Mesothelial cell of epicardium (in vitro differentiated cells): ENCODE results near the gene NR6A1. TPM values are rescaled to one million over a fixed set of nuclear protein-coding genes. Genes with fewer than 3 reads are reported as not detected.
"Not testable (repeated sequence)": the region's sequence is repeated elsewhere in the genome, so short reads cannot be mapped to it uniquely, and the experiment has no call there.

Experiments
- DNase-seq, 2 experiments: peaks; one replicate each; pipeline ENCODE4 v3.0.0; 2021; ENCODE audit warnings: low spot score in 2 of 2; ENCODE audit not compliant: unreplicated experiment in 2 of 2
- H3K27ac Mint-ChIP-seq: 2 replicates; pipeline ENCODE4 v1.8.0; 2021; ENCODE audit warnings: mixed read lengths
- H3K27me3 Mint-ChIP-seq: 2 replicates; pipeline ENCODE4 v1.8.0; 2021; ENCODE audit warnings: low read depth, mixed read lengths
- H3K36me3 Mint-ChIP-seq: 2 replicates; pipeline ENCODE4 v1.8.0; 2021; ENCODE audit warnings: mixed read lengths
- H3K4me1 Mint-ChIP-seq: 2 replicates; pipeline ENCODE4 v1.8.0; 2021; ENCODE audit warnings: mixed read lengths
- H3K4me3 Mint-ChIP-seq: 2 replicates; pipeline ENCODE4 v1.8.0; 2021; ENCODE audit warnings: mild to moderate bottlenecking, moderate library complexity, mixed read lengths
- H3K9me3 Mint-ChIP-seq: 2 replicates; pipeline ENCODE4 v1.8.0; 2021; ENCODE audit warnings: mixed read lengths
- CTCF ChIP-seq: fragments of 200-600 bp; sonication (generic); IDR thresholded peaks from one replicate; pipeline ENCODE4 v1.5.0; 2021; ENCODE audit warnings: antibody characterized with exemption; ENCODE audit not compliant: unreplicated experiment
- total RNA-seq: library from RNA; stranded (reverse); gene quantifications from 3 replicates; pipeline ENCODE4 v1.2.1, GENCODE V29; 2021

Gene NR6A1
- total RNA-seq, 1 donor from 2014 or later, result 5.9 TPM

- H3K27ac Mint-ChIP-seq, result no peak overlapping the region
- H3K36me3 Mint-ChIP-seq, result no peaks in the 10 kb centered on the region
- no peak for DNase-seq
- H3K27me3 Mint-ChIP-seq, result no peaks in the 10 kb centered on the region
- H3K4me3 Mint-ChIP-seq, result no peak overlapping the region
- TF ChIP-seq CTCF, result no peak
- no peaks in the 10 kb centered on the region for H3K9me3 Mint-ChIP-seq
- H3K4me1 Mint-ChIP-seq, result peaks cover 21% of the 10 kb centered on the region
Observed at GRCh38 chr9:124618476-124618875, 152.6 kb downstream of the NR6A1 start.

- H3K27ac Mint-ChIP-seq, result no peak overlapping the region
Observed at GRCh38 chr9:124617477-124618141, 153.5 kb downstream of the NR6A1 start.

GRCh38 chr9:124616961-124617360 is 154.2 kb downstream of the NR6A1 start:
- Mint-ChIP-seq H3K9me3 (no peaks in the 10 kb centered on the region), H3K27me3 (no peaks in the 10 kb centered on the region), H3K36me3 (no peaks in the 10 kb centered on the region), H3K4me3 (no peak overlapping the region), H3K4me1 (peaks cover 21% of the 10 kb centered on the region), H3K27ac (no peak overlapping the region)
- no peak for TF ChIP-seq CTCF
- DNase-seq, result no peak

More at GRCh38 chr9:124617477-124618141, 153.5 kb downstream of the NR6A1 start:
- no peaks in the 10 kb centered on the region for H3K9me3 Mint-ChIP-seq
- DNase-seq, result peak; percentile 56 to 86
- TF ChIP-seq CTCF, result peak; percentile 81
- H3K27me3 Mint-ChIP-seq, result no peaks in the 10 kb centered on the region
- no peak overlapping the region for H3K4me3 Mint-ChIP-seq
- H3K4me1 Mint-ChIP-seq, result peaks cover 21% of the 10 kb centered on the region
- no peaks in the 10 kb centered on the region for H3K36me3 Mint-ChIP-seq

GRCh38 chr9:124615840-124616239 is 155.3 kb downstream of the NR6A1 start:
- H3K4me1 Mint-ChIP-seq, result peaks cover 21% of the 10 kb centered on the region
- H3K27ac Mint-ChIP-seq, DNase-seq, H3K27me3 Mint-ChIP-seq, H3K4me3 Mint-ChIP-seq, H3K36me3 Mint-ChIP-seq, H3K9me3 Mint-ChIP-seq: not testable (repeated sequence)

GRCh38 chr9:124615100-124615742 is 155.9 kb downstream of the NR6A1 start:
- Mint-ChIP-seq H3K36me3 (no peaks in the 10 kb centered on the region), H3K27me3 (no peaks in the 10 kb centered on the region), H3K4me1 (peaks cover 21% of the 10 kb centered on the region), H3K4me3 (no peak overlapping the region), H3K9me3 (no peaks in the 10 kb centered on the region), H3K27ac (no peak overlapping the region)
- TF ChIP-seq CTCF, result no peak
- DNase-seq, result no peak

GRCh38 chr9:124613849-124614248 is 157.3 kb downstream of the NR6A1 start:
- no peak overlapping the region for H3K4me3 Mint-ChIP-seq

More at GRCh38 chr9:124613849-124614248, 157.3 kb downstream of the NR6A1 start:
- no peak for TF ChIP-seq CTCF
- Mint-ChIP-seq H3K27ac (no peak overlapping the region), H3K36me3 (peaks cover 2% of the 10 kb centered on the region), H3K9me3 (peaks cover 6% of the 10 kb centered on the region), H3K4me1 (peaks cover 21% of the 10 kb centered on the region), H3K27me3 (no peaks in the 10 kb centered on the region)
- DNase-seq, result no peak
